G401.6 (cell line): ENCODE measurements around the gene PIKFYVE.
"Not testable (repeated sequence)": the region's sequence is repeated elsewhere in the genome, so short reads cannot be mapped to it uniquely, and the experiment has no call there.

ENCODE experiments used
- FAIRE-seq: peaks from 2 replicates; lab custom pipeline; 2012; peaks lifted over from hg19 to GRCh38; lab: Jason Lieb, UNC

Gene PIKFYVE

DNA sequence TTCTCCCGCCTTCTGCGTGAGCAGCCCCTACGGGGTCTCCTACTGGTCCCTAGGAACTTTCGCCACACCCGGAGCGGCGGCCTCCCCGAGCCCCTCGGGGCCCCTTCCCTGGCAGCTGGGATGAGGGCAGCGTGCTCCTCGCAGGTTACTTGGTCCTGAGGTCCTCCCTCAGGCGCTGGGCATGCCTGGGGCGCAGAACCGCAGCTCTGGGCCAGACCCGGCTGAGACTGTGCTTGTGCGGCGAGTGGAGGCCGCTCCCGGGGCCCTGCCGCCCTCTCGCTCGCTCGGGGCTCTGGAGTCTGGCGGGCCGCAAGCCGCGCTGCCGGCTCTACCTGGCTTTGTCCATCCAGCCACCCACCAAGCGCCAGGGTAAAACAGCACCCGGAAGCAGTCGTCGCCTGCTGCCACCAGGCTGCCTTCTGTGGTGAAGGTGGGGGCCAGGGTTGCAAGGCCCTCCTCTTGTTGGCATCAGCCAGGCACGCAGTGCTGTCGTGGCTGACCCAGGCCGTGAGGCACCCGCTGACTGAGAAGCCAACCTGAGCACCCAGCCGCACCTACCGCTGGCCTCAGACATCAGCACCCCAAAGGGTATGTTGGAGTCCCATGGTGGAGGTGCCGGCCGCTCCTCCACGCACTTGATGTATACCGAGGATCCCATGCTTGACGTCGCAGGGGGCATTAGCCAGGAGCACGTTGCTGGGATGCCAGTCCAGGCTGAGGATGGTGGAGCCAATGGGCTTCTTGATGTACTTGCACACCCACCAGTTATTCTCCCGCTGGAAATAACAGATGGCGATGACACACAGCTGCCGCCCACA lies 94.4 kb downstream of the PIKFYVE start:
- FAIRE-seq: no peak

DNA sequence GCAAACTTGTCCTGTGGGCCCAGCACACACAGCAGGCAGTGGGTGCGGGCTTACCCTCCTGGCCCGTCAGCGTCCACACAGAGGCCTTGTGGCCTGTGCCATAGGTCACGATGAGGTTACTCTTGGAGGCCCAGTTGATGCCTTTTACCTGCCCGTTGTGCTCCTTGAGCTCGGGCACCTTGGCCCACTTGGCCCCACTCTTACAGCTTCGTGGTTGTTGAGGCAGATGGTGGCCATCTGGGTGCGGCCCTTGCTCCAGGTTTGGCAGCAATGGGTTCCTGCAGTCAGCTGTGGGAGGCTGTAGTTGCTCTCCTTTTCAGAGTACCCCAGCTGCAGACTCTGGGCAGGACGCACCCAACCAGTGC lies 95.0 kb downstream of the PIKFYVE start:
- no peak for FAIRE-seq

DNA sequence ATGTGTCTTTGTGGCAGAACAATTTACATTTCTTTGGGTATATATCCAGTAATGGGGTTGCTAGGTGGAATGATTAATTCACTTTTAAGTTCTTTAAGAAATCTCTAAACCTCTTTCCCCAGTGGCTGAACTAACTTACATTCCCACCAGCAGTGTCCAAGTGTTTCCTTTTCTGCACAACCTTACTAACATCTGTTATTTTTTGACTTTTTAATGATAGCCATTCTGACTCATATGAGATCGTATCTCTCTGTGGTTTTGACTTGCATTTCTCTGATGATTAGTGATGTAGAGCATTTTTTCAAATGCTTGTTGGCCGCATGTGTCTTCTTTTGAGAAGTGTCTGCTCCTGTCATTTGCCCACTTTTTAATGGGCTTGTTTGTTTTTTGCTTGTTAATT lies 97.4 kb downstream of the PIKFYVE start:
- no peak for FAIRE-seq

- no peak for FAIRE-seq
These were observed 100.4 kb downstream of the PIKFYVE start for GRCh38 chr2:208366215-208367127.

- FAIRE-seq: no peak
These were observed 103.0 kb downstream of the PIKFYVE start for GRCh38 chr2:208369091-208369490.

DNA sequence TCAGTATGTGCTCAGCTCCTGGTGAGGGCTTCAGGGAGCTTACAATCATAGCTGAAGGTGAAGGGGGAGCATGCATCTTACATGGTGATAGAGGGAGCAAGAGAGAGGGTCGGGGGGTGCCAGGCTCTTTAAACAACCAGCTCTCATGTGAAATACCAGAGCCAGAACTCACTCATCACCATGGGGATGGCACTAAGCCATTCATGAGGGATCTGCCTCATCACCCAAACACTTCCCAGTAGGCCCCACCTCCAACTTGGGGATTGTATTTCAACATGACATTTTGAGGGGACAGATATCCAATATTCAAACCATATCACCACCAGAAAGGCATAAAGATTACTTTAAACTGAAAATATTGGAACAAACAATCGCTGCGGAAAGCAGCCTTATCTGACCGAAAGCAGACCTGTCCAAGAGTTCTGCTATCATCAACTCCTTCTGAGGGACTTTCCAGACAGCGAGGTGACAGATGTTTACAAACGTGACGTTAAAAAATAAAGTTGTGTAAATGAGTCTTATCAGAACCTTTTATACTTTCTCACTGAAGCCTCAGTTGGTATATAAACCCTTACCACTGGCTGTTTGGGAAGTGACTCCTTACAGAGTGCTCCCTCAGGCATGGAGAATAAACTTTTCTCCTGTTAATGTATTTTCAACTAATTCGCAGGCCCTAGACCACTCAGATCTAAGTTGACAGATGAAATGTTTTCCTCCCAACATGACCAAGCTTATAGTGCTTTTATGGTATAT lies 105.0 kb downstream of the PIKFYVE start:
- no peak for FAIRE-seq

- no peak for FAIRE-seq
These were observed 105.5 kb downstream of the PIKFYVE start for GRCh38 chr2:208371634-208371935.

DNA sequence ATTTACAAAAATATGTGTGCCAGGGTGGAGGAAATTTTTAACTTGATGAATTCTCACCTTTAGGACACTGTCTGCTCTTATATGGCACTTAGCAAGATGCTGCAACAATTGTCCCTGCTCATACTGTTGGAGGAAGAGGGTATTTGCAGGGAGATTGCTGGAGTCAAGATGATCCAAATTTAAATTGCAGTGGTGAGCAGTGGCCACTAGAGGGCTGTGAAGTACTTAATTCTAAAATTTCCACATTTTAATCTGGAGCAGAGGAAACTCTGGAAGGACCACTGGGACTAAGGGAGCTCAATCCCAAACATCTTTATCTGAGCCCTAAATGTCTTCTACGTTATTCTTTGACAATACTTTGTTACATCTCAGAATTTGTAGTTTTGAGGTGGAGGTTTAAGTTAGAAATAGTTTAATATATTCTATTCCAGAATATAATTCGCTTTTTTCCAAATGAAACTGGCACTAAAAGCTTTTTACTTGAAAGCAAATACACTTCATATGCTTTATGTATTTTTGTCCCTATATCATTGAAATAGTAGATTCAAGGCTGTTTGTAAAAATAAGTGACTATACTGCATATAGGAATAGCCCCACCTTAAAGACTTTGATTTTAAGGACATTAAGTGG lies 107.5 kb downstream of the PIKFYVE start:
- FAIRE-seq: peak; percentile 59

- no peak for FAIRE-seq
These were observed 109.5 kb downstream of the PIKFYVE start for GRCh38 chr2:208375491-208376068.

DNA sequence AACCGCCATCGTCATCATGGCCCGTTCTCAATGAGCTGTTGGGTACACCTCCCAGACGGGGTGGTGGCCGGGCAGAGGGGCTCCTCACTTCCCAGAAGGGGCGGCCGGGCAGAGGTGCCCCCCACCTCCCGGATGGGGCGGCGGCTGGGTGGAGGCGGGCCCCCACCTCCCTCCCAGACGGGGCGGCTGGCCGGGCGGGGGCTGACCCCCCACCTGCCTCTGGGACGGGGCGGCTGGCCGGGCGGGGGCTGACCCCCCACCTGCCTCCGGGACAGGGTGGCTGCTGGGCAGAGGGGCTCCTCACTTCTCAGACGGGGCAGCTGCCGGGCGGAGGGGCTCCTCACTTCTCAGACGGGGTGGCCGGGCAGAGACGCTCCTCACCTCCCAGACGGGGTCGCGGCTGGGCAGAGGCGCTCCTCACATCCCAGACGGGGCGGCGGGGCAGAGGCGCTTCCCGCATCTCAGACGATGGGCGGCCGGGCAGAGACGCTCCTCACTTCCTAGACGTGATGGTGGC lies 111.3 kb downstream of the PIKFYVE start:
- FAIRE-seq: not testable (repeated sequence)

DNA sequence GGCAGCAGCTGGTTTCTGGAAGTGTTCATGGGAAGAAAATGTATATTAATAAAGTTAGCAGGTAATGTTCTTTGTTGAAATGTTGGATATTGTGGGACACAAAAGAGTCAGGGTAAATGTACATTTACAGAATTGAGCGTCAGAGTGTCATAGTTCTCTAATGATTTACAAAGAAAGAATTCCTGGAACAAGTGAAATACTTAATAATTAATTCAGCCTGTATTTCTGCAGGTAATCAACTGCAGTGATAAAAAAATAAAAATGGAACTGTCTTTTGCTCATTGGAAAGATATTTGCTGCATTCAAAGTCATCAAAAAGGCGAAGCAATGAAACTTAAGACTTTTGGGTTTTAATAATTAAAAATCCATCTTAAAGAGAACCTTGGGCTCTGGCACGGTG lies 113.1 kb downstream of the PIKFYVE start:
- FAIRE-seq: no peak

DNA sequence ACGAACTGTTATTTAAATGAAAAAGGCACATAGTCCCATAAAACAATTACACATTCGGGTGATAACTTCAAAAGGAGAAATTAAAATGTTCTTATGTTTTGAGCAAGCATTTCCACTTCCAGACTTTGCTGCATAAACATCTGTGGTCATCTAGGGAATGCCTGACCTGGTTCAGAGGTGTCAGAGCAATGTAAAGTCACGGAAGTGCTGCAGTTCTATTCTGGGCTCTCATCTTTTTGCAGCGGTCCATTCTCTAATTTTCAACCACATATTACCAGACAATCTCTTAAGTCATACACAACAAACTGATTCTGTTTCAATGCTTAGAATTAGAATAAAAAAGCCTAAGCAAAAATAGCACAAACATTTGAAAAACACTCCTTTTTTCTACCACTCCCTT lies 118.6 kb downstream of the PIKFYVE start:
- FAIRE-seq: no peak

DNA sequence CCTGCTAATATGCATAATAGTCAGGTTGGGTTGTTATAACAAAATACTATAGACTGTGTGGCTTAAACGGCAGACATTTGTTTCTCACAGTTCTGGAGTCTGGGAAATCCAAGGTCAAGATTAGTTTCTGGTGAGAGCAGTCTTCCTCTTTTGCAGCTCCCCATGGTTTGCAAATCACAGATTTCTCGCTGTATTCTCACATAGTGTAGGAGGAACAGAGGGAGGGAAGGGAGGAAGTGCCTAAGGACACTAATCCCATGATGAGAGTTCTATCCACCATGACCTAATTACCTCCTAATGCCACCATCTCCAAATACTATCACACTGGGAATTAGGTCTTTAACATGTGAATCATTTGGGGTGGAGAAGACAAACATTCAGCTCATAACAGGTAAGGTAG lies 120.5 kb downstream of the PIKFYVE start:
- no peak for FAIRE-seq

- FAIRE-seq: no peak
These were observed 123.9 kb downstream of the PIKFYVE start for GRCh38 chr2:208389940-208390339.

- FAIRE-seq: no peak
These were observed 126.2 kb downstream of the PIKFYVE start for GRCh38 chr2:208392300-208392699.

DNA sequence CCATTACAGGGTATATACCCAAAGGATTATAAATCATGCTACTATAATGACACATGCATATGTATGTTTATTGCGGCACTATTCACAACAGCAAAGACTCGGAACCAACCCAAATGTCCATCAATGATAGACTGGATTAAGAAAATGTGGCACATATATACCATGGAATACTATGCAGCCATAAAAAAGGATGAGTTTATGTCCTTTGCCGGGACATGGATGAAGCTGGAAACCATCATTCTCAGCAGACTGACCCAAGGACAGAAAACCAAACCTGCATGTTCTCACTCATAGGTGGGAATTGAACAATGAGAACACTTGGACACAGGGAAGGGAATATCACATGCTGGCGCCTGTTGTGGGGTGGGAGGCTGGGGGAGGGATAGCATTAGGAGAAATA lies 130.7 kb downstream of the PIKFYVE start:
- FAIRE-seq: not testable (repeated sequence)

GRCh38 chr2:208399201-208399600 lies 133.1 kb downstream of the PIKFYVE start:
- FAIRE-seq: no peak

DNA sequence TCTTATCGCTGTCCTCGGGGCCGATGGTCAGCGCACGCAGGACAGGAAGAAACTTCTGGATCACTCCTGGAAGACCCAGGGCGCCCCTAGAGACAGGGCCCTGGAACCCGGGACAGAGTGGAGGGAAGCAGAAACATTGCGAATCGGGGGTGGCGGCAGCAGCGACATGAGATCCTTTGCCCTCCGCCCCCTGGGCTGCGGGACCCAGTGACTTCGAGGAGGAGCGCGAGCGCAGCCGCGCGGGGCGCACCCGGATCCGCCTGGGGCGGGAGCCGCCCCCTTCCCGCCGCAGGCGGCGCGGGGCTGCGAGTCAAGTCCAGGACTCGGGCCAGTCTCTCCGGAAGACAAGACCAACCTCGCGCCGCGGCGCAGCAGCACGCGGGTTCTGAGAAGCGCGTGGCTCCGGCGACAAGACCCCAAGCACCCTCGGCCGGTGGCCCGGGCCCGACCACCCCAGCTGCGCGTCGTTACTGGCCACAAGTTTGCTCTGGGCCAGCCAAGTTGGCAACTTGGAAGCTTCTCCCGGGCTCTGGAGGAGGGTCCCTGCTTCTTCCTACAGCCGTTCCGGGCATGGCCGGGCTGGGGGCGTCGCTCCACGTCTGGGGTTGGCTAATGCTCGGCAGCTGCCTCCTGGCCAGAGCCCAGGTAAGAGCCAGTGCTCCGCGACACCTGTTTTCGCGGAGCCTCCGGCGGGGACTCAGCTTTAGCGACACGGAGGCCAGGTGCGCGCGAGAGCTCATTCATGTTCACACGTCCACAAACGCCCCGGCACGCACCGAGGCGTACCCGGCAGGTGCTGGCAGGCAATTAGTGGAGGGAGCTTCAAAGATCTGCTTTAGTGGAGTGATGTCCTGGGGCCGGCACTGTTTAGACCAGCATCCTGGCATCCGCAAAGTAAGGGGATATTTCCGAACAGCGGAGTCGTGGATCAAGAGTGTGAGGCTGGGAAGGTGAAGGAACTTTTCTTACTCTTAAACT lies 140.7 kb downstream of the PIKFYVE start, which contains the start of gene PTH2R:
PTH2R (plus strand) TSS at position 319 of the 978 bp plus-strand sequence; CDS start at position 571, 252 bp downstream.
- FAIRE-seq: no peak

- FAIRE-seq: peak; percentile 3
These were observed 141.6 kb downstream of the PIKFYVE start for GRCh38 chr2:208407667-208408066.
